ENCODE data around the gene DIP2C.

DIP2C gene

GRCh38 chr10:631266-631665, 58.2 kb downstream of the DIP2C start:
- Mint-ChIP-seq H3K27me3 (peaks cover 56% of the 10 kb centered on the region), H3K27ac (no peak overlapping the region), H3K9me3 (no peaks in the 10 kb centered on the region), H3K4me1 (ENCODE audit: low read depth) (no peaks in the 10 kb centered on the region), H3K36me3 (ENCODE audit: low read depth) (no peaks in the 10 kb centered on the region), H3K4me3 (no peak overlapping the region)
- intact Hi-C loops (cut with micrococcal nuclease): no loop called here

- H3K27me3 Mint-ChIP-seq: peaks cover 58% of the 10 kb centered on the region
- no peak overlapping the region for H3K27ac Mint-ChIP-seq
- no peak overlapping the region for H3K4me3 Mint-ChIP-seq
- no peaks in the 10 kb centered on the region for H3K9me3 Mint-ChIP-seq
- no peaks in the 10 kb centered on the region for H3K4me1 Mint-ChIP-seq (ENCODE audit: low read depth)
- H3K36me3 Mint-ChIP-seq (ENCODE audit: low read depth): no peaks in the 10 kb centered on the region
- intact Hi-C loops (cut with micrococcal nuclease): no loop called here
Measured at GRCh38 chr10:630581-631073, 58.8 kb downstream of the DIP2C start.

- intact Hi-C loops (cut with micrococcal nuclease): no loop called here
- no peaks in the 10 kb centered on the region for H3K4me1 Mint-ChIP-seq (ENCODE audit: low read depth)
- no peaks in the 10 kb centered on the region for H3K9me3 Mint-ChIP-seq
- H3K36me3 Mint-ChIP-seq (ENCODE audit: low read depth): no peaks in the 10 kb centered on the region
- no peak overlapping the region for H3K4me3 Mint-ChIP-seq
- H3K27ac Mint-ChIP-seq: no peak overlapping the region
- H3K27me3 Mint-ChIP-seq: peaks cover 59% of the 10 kb centered on the region
Measured at GRCh38 chr10:629186-629998, 60.1 kb downstream of the DIP2C start.

GRCh38 chr10:628386-629045, 61.0 kb downstream of the DIP2C start:
- Mint-ChIP-seq H3K4me3 (no peak overlapping the region), H3K9me3 (no peaks in the 10 kb centered on the region), H3K27ac (no peak overlapping the region), H3K4me1 (ENCODE audit: low read depth) (no peaks in the 10 kb centered on the region), H3K27me3 (peaks cover 64% of the 10 kb centered on the region), H3K36me3 (ENCODE audit: low read depth) (no peaks in the 10 kb centered on the region)
- intact Hi-C loops (cut with micrococcal nuclease): no loop called here

GRCh38 chr10:627032-627992, 62.2 kb downstream of the DIP2C start:
- no peaks in the 10 kb centered on the region for H3K36me3 Mint-ChIP-seq (ENCODE audit: low read depth)

GRCh38 chr10:625751-626711, 63.4 kb downstream of the DIP2C start:
- no peaks in the 10 kb centered on the region for H3K36me3 Mint-ChIP-seq (ENCODE audit: low read depth)
- intact Hi-C loops (cut with micrococcal nuclease): no loop called here
- H3K27me3 Mint-ChIP-seq: peaks cover 80% of the 10 kb centered on the region
- no peaks in the 10 kb centered on the region for H3K9me3 Mint-ChIP-seq
- no peak overlapping the region for H3K4me3 Mint-ChIP-seq
- H3K4me1 Mint-ChIP-seq (ENCODE audit: low read depth): no peaks in the 10 kb centered on the region
- no peak overlapping the region for H3K27ac Mint-ChIP-seq

More at GRCh38 chr10:627032-627992, 62.2 kb downstream of the DIP2C start:
- H3K4me3 Mint-ChIP-seq: no peak overlapping the region
- no peaks in the 10 kb centered on the region for H3K9me3 Mint-ChIP-seq
- H3K4me1 Mint-ChIP-seq (ENCODE audit: low read depth): no peaks in the 10 kb centered on the region
- intact Hi-C loops (cut with micrococcal nuclease): no loop called here
- no peak overlapping the region for H3K27ac Mint-ChIP-seq
- peaks cover 72% of the 10 kb centered on the region for H3K27me3 Mint-ChIP-seq

- Mint-ChIP-seq H3K27ac (no peak overlapping the region), H3K4me1 (ENCODE audit: low read depth) (peaks cover 3% of the 10 kb centered on the region), H3K27me3 (peaks cover 79% of the 10 kb centered on the region), H3K4me3 (no peak overlapping the region), H3K9me3 (no peaks in the 10 kb centered on the region), H3K36me3 (ENCODE audit: low read depth) (no peaks in the 10 kb centered on the region)
- intact Hi-C loops (cut with micrococcal nuclease): no loop called here
Measured at GRCh38 chr10:625333-625696, 64.2 kb downstream of the DIP2C start.

GRCh38 chr10:624605-625332, 64.7 kb downstream of the DIP2C start:
- intact Hi-C loops (cut with micrococcal nuclease): no loop called here
- Mint-ChIP-seq H3K27me3 (peaks cover 80% of the 10 kb centered on the region), H3K4me1 (ENCODE audit: low read depth) (peaks cover 9% of the 10 kb centered on the region), H3K4me3 (no peak overlapping the region), H3K9me3 (no peaks in the 10 kb centered on the region), H3K36me3 (ENCODE audit: low read depth) (no peaks in the 10 kb centered on the region), H3K27ac (no peak overlapping the region)

- H3K4me3 Mint-ChIP-seq: no peak overlapping the region
- peaks cover 10% of the 10 kb centered on the region for H3K4me1 Mint-ChIP-seq (ENCODE audit: low read depth)
- intact Hi-C loops (cut with micrococcal nuclease): no loop called here
- no peak overlapping the region for H3K27ac Mint-ChIP-seq
- H3K9me3 Mint-ChIP-seq: no peaks in the 10 kb centered on the region
- no peaks in the 10 kb centered on the region for H3K36me3 Mint-ChIP-seq (ENCODE audit: low read depth)
- peaks cover 80% of the 10 kb centered on the region for H3K27me3 Mint-ChIP-seq
Measured at GRCh38 chr10:624312-624604, 65.2 kb downstream of the DIP2C start.

GRCh38 chr10:623477-624311, 65.8 kb downstream of the DIP2C start:
- peaks cover 10% of the 10 kb centered on the region for H3K4me1 Mint-ChIP-seq (ENCODE audit: low read depth)
- no peak overlapping the region for H3K27ac Mint-ChIP-seq
- no peak overlapping the region for H3K4me3 Mint-ChIP-seq
- no peaks in the 10 kb centered on the region for H3K36me3 Mint-ChIP-seq (ENCODE audit: low read depth)
- H3K27me3 Mint-ChIP-seq: peaks cover 80% of the 10 kb centered on the region
- H3K9me3 Mint-ChIP-seq: no peaks in the 10 kb centered on the region
- intact Hi-C loops (cut with micrococcal nuclease): no loop called here

- H3K9me3 Mint-ChIP-seq: no peaks in the 10 kb centered on the region
- H3K27me3 Mint-ChIP-seq: peaks cover 80% of the 10 kb centered on the region
- H3K36me3 Mint-ChIP-seq (ENCODE audit: low read depth): no peaks in the 10 kb centered on the region
- H3K27ac Mint-ChIP-seq: no peak overlapping the region
- H3K4me1 Mint-ChIP-seq (ENCODE audit: low read depth): peaks cover 10% of the 10 kb centered on the region
- intact Hi-C loops (cut with micrococcal nuclease): no loop called here
- H3K4me3 Mint-ChIP-seq: no peak overlapping the region
Measured at GRCh38 chr10:623014-623413, 66.5 kb downstream of the DIP2C start.

Measured in dendritic cell treated with granulocyte-macrophage colony-stimulating factor and Interleukin-4, amounts not matched to agents 40 ng/mL and 50 ng/mL, for 4 days (primary cell).